NCI-H774 (cell line): ENCODE measurements around the gene ZNF280A.
"Not testable (repeated sequence)": the region's sequence is repeated elsewhere in the genome, so short reads cannot be mapped to it uniquely, and the experiment has no call there.

Experiments used
- DNase-seq: peaks from one replicate; lab custom pipeline; 2025; lab: John Stamatoyannopoulos, UW

The ZNF280A gene

DNA sequence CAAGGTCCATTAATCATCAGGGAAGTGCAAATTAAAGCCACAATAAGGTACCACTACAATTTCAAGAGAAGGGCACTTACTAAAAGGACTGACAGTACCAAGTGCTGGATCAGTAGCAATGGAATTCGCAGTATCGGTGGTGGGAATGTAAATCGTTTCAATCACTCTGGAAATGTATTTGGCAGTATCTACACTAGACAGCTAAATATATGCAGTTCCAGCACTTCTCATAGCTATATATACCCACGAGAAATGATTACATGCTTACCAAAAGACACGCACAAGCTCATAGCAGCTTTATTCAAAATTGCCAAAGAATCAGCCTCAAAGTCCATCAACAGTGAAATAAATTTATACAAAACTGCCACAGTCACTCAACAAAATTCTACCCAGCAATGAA lies 7.1 kb downstream of the ZNF280A start:
- no peak for DNase-seq

DNA sequence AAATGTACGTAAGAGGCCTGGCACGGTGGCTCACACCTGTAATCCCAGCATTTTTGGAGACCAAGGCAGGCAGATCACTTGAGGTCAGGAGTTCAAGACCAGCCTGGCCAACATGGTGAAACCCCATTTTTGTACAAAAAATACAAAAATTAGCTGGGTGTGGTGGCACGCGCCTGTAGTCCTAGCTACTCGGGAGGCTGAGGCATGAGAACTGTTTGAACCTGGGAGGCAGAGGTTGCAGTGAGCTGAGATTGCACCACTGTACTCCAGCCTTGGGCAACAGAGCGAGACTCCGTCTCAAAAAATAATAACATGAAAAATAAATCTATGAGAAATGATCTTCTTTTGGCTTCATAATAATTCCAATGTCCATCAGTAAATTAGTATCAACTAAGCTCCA lies 9.2 kb downstream of the ZNF280A start:
- DNase-seq = not testable (repeated sequence)

DNA sequence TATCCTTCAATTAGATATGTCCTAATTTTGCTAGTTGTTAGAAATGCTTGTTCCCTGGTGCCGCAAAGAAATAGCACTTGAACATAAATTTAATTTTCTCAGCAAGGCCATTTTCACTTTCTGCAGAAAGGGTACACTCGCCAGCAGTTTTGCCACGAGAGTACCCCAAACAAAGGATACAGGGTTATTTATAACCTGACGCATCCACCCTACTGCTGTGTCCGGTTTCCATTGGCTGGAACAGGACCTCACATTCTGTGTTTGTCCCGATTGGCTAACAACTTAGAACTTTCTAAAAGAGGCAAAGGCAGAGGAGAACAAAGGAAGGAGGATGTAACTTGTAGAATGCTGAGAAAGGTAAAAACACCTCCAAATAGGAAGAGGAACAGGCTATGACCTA lies 10.2 kb downstream of the ZNF280A start:
- DNase-seq = not testable (repeated sequence)

DNA sequence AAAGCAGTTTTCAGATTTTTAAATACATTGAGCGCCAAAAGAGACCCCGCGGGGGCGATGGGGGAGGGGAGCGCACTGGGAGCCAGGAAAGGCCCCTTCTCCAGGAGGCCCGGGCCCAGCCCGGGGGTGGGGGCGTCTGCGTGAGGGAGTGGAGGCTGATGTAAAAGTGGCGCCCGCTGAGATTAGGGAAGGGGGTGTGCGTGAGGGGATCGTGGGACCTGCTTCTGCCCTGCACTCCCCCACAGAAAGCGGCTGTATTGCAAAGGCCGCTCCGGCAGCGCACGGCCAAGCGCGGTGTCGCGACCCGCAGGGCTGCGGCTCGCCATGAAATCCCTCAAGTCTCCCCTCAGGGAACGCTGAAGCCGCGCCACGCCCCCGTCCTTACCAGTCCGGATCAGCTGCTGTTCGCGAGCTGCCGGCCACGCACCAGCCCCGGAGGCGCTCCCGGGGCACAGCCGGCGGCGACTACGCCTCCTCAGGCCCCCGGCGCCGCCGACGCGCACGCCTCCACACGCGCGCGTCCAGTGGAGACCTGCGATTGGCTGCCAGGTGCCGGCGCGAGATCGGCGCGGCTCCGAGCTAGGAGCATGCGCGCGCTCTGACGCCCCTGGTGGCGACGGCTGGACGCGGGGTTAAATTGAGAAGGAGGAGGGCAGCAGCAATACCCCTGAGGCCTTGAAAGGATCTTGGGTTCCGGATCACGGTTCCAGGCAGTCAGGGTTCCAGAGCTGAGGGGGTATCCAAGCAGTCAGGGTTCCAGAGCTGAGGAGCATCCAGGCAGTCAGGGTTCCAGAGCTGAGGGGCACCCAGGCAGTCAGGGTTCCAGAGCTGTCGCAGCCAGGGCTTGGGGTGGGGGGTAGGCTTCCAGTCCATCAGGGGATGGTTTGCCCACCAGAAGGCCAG lies 11.5 kb downstream of the ZNF280A start, which contains the start of gene ZNF280B:
Gene ZNF280B (minus strand): TSS at position 469 of the 903 bp plus-strand sequence. CDS start 19,344 bp downstream, outside the sequence.
- DNase-seq = peak; percentile 84

DNA sequence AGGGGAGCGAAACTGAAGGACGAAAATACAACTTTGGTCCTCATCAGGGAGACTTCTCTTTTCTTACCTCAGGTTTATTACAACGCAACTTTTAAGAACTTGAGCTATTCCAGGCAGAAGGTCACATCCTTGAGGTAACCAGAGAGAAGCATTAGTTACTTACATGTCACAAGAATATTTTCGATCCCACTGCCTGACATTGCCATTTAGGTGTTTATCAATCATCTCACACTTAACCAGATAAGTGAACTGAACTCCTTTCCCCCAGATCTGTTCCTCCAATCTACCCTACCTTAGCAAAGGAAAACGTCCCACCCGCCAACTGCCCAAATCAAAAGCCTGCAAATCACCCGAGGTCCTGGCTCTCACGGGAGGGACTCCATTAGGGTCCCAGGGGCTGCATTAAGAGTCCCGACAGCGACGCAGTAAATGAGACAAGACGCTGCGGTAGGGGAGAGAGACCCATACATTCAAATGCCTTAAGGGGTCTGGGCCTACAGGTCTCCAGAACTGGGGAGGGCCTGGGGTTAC lies 12.3 kb downstream of the ZNF280A start:
- DNase-seq = no peak

DNA sequence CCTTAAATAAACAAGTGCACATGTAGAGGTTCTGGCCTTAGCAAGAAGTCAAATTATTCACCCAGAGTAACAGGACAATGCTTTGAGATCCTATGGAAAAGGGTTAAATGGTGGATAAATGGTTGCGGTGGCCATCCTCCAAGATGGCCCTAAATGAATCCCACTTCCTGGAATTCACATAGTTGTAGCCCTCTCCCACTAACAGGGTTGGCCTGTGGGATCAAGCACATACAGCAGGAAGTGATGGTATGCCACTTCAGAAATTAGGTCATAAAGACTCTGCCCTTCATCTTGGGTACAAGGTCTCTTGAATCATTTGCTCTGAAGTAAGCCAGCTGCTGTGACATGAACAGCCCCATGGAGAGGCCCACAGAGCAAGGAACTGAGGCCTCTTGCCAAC lies 13.3 kb downstream of the ZNF280A start:
- no peak for DNase-seq

DNA sequence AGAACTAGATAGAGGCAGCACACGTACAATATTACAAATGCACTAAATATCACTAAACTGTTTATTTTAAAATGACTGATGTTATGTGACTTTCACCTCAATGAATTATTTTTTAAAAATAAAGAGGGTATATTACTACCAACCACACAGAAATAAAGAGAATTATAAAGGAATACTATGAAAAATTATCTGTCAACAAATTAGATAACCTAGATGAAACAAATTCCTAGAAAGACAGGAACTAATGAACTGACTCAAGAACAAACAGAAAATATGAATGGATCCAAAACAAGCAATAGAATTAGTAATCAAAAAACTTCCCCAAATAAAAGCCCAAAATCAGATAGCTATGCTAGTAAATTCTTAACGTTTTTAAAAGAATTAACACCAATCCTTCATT lies 21.8 kb downstream of the ZNF280A start:
- DNase-seq = no peak

DNA sequence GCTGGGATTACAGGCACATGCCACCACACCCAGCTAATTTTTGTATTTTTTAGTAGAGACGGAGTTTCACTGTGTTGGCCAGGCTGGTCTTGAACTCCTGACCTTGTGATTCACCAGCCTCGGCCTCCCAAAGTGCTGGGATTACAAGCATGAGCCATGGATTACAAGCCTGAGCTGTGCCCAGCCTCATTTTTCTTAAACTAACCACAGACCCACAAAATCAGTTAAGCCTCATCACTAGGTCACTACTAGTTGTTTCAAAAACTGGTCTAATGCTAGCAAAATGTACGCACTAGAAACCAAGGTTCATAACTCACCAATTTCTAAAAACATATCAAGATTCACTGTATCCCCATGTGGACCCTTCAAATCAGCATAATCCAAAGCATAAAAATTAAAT lies 28.5 kb downstream of the ZNF280A start:
- DNase-seq = not testable (repeated sequence)

DNA sequence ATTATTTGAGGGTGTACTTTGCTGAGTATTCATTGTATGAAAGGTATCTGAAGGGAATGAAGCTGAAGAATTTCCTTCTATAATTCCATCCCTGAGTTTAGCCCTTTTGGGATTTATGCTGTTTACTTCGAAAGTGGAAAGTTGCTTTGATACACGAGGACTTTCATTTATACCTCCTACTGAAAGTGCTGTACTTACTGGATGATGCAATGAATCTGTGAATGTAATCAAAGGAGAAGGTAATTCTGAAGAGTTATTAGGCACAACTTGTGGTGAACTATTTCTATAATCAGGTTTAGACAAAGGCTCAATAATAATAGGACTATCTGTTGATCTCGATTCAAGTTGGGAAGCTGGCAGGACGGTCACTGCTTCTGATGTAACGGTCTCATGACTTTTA lies 31.3 kb downstream of the ZNF280A start:
- DNase-seq = no peak

DNA sequence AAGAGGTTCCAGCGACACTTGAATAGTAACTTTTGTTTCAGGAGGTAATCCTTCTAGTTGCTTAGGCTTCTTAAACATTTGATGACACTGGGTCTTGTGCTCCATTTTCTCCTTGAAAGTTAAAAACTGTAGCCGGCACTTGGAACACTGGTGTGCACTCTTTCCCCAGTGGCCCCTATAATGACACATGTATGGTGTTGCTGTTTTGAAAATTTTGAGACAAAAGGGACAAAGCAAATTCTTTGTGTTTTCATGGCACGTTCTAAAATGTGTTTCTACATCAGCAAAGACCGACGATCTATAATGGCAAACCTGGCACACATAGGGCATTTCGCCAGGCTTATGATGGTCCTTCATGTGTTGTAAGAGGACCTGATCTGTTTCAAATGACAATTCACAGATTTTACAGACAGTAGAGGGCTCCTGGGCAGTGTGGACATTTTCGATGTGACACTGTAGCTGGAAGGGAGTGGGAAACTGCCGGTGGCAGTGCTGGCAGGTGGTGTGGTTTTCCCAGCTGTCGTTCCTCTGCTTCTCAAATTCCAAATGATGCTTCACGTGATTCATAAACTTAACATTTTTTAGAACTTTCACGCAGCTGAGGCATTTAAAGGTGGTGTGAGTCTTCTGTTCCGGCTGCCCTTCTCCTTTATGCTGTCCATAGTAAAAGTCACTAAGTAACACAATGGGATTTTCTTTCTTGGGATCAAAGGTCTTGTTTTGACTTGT lies 32.0 kb downstream of the ZNF280A start:
- no peak for DNase-seq

DNA sequence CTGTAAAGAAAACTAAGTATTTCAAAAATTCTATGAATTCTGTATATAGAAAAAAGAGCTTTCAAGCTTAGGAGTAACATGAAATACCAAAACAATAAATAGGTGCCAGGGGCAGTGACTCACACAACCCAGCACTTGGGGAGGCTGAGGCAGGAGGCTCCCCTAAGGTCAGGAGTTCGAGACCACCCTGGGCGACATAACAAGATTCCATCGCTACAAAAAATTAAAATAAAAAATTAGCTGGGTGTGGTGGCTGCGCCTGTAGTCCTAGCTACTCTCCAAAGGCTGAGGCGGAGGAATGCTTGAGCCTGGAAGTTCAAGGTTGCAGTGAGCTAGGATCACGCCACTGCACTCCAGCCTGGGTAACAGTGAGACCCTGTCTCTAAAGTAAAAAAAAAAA lies 33.0 kb downstream of the ZNF280A start:
- DNase-seq = no peak

DNA sequence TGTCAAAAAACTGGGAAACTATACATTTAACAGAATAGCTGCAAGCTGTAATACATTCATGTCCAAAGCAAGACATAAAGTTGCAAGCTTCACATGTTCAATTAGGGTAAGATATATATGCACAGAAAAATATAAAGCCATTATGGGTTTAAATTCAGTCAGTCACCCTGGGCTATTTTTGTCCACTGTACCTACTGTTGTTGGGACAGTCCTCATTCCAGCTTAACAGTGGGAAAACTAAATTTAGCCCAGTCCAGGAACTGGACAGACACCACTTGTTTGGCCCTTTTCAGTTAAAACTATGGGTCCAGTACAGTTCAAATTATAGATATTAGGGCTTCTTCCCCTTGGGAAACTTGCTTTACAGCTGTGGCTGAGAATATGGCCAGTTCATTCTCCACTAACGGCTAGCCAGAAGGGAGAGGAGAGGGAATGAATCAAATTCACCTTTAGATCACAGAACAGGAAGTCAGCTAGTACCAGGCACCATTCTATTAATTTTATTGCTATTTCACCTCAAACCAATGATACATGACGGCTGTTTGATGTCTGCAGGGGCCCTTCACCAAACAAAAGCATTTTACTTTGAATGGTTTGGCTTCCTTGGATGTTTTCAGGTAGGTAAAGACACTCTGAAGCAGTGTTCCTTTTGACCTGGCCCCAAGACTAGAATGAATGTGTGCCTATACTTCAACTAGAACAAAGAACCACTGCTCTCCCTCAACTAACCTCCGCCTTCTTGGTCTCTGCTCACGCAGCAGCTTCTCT lies 33.8 kb downstream of the ZNF280A start:
- no peak for DNase-seq

DNA sequence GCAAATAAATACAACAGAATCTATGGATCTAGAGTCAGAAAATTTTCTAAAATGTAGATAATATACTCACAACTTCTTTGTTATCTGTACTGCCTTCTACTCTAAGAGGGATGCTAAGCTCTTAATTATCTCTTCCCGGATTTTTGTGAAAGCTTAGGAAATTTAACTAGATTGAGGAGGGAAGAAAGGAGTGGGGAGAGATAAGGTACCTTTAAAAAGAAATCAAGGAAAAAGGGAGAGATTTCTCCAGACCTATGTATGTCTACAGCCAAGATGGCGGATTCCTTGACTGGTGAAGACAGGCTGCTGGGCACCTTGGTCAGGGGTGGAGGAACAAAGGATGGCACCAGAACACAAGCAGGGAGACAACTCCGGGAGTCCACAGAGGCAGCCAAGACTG lies 34.5 kb downstream of the ZNF280A start:
- no peak for DNase-seq

DNA sequence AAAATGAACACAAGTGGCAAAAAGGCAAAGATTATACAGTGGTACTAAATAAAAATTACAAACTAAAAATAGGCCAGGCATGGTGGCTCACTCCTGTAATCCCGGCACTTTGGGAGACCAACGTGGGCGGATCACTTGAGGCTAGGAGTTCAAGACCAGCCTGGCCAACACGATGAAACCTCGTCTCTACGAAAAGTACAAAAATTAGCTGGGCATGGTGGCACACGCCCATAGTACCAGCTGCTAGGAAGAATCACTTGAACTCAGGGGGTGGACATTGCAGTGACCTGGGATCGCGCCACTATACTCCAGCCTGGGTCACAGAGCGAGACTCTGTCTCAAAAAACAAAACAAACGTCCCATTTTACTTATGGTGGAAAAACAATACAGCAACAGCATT lies 36.0 kb downstream of the ZNF280A start:
- no peak for DNase-seq

DNA sequence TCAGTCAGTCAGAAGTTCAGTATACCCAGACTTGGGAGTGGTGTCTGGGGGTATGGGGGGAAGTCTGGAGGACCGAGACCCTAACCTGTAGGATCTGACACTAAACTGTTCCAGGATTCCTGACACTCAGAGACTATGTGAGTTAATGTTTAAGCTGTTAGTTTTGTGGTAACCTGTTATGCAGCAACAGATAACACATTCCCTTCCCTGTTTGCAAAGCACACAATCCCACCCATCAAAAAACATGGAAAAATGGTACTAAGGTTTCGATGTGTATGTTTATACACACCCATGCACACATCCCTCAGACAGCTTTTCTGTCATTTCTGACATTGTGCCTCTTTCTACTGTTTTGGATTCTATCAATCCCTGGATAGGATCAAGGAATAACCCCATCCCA lies 39.1 kb downstream of the ZNF280A start:
- DNase-seq = no peak

DNA sequence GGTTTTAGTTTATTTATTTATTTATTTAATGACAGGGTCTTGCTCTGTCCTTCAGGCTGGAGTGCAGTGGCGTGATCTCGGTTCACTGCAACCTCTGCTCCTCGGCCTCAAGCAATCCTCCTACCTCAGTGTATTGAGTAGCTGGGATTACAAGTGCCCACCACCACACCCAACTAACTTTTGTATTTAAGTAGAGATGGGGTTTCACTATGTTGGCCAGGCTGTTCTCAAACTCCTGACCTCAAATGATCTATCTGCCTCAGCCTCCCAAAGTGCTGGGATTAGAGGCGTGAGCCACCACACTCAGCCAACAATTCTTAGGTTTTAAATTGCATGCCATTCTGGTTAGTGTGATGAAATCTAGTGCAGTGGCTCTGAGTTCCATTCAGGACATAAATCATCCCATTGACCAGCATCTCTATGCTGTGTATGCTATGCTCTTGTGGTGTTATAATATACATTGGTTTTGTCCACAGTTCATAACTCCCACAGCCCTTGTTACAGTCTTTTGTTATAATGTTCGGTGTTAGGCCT lies 40.0 kb downstream of the ZNF280A start:
- no peak for DNase-seq

DNA sequence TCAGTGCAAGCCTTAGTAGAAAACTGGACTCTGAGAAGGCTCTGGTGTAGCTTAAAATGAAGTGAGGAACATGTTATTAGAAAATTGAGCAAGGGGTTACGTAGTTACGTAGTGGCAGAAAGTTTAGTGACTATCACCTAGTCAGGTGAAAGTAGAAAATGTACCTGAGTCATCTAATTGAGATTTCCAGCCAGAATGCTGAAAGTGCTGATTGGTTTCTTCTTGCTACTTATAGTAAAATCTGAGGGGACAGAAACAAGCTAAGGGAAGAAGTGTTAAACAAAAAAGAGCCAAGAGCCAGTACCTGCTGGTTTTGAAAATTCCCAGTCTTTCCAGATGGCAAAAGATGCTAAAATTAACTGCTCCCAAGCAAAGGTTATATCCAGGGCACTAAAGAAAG lies 41.0 kb downstream of the ZNF280A start:
- no peak for DNase-seq

DNA sequence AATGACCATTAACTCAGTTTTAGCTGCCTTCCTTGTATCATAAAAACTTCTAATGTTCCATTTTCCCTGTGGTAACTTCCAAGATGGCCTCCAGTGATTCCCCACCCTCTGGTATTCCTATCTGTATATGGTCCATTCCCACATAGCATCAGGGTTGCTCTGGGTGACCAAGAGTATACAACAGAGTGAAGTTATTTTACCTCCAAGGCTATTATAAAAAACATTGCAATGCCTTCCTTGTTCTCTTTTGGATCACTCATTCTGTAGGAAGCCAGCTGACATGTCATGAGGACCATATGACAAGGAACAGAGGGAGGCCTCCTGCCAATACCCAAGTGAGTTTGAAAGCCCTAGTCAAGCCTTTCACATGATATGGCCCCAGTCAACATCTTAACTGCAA lies 41.6 kb downstream of the ZNF280A start:
- no peak for DNase-seq

DNA sequence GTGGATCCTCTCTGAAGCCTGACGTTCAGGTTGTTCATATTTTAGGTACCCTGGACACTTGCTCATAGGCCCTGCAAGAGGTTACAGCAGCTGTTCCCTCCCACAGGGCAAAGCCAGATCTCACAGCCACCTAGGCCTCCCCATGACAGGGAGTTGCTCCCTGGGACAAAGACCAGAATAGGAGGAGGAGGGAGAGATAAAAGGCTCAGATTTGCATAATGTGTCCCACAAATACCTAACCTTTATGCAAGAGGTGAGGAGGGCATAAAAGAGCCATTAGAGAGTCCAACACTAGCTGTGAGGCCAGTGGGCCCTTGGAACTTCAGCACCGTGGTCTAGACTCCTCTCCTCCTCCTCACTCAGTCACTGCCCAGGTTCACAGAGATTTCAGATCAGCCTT lies 45.3 kb downstream of the ZNF280A start:
- no peak for DNase-seq

DNA sequence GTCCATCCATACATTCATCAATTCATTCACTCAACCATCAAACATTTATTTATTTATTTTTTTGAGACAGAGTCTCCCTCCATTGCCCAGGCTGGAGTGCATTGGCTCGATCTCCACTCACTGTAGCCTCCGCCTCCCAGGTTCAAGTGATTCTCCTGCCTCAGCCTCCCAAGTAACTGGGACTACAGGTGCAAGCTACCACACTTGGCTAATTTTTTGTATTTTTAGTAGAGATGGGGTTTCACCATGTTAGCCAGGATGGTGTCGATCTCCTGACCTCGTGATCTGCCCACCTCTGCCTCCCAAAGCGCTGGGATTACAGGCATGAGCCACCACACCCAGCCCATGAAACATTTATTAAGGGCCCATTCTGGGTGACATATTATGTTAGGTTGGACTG lies 49.0 kb downstream of the ZNF280A start:
- not testable (repeated sequence) for DNase-seq

DNA sequence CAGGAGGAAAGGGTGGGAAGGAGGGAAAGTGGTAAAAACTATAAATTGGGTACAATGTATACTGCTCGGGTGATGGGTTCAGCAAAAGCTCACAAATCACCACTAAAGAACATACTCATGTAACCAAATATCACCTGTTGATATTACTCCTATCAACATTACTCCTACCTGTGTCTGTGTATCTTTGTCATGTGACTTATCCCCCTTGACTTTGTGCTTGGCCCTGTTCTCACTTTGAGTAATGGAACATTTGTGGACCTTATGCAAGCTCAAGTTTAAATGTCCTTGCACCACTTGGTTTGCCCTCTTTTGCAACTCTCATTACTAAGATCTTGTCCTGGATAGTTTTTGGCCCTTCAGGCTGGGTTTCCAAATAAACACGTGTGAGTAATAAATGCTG lies 50.5 kb downstream of the ZNF280A start:
- DNase-seq = no peak
